IMR-90 (cell line): ENCODE measurements around the gene WDTC1. TPM values are rescaled to one million over a fixed set of nuclear protein-coding genes. Genes with fewer than 3 reads are reported as not detected.

Experiments
- ATAC-seq: fragments of 200-7000 bp; cut with Tn5 transposase; 2 replicates; pipeline ENCODE4 v1.9.1; 2020; ENCODE audit warnings: low read depth, mild to moderate bottlenecking, moderate library complexity
- BruUV-seq: library from RNA; stranded (reverse); fragments of 400-500 nt; replicated peaks from 2 replicates; lab custom pipeline; 2021; lab: Mats Ljungman, UMichigan
- CTCF ChIA-PET: fragments of 300-600 bp; formaldehyde crosslinking; extraction: SDS; loops from one replicate; lab custom pipeline; 2021; ENCODE audit warnings: antibody characterized with exemption; lab: Yijun Ruan, JAX
- POLR2A ChIA-PET: fragments of 300-600 bp; sonication (Branson Sonifier 250); formaldehyde crosslinking; loops from one replicate; lab custom pipeline; 2022; ENCODE audit warnings: antibody characterized with exemption; ENCODE audit not compliant: unreplicated experiment; lab: Charles Lee
- DNase-seq: peaks from one replicate; pipeline ENCODE4 v3.0.0; 2013
- H2AFZ ChIP-seq: replicated peaks from 2 replicates; pipeline ENCODE3; 2013; ENCODE audit warnings: low read length, mild to moderate bottlenecking; ENCODE audit not compliant: poor library complexity
- H2AK5ac ChIP-seq: 2 replicates; pipeline ENCODE4 v1.6.1; 2013; ENCODE audit warnings: low read depth, low read length, inconsistent platforms
- H2AK9ac ChIP-seq: replicated peaks from 2 replicates; pipeline ENCODE3; 2013; ENCODE audit warnings: mild to moderate bottlenecking, low read depth, low read length, moderate library complexity; ENCODE audit not compliant: poor library complexity
- H2BK120ac ChIP-seq: 2 replicates; pipeline ENCODE4 v1.6.1; 2013; ENCODE audit warnings: low read depth, low read length, inconsistent platforms
- H2BK15ac ChIP-seq: 3 replicates; pipeline ENCODE4 v1.6.1; 2013; ENCODE audit warnings: low read depth, low read length, inconsistent platforms
- H2BK20ac ChIP-seq: 2 replicates; pipeline ENCODE4 v1.6.1; 2013; ENCODE audit warnings: low read depth, mild to moderate bottlenecking, inconsistent platforms, low read length, moderate library complexity
- H2BK5ac ChIP-seq: 2 replicates; pipeline ENCODE4 v1.6.1; 2013; ENCODE audit warnings: mild to moderate bottlenecking, low read depth, low read length, inconsistent platforms; ENCODE audit not compliant: poor library complexity, severe bottlenecking
- H3K14ac ChIP-seq: replicated peaks from 2 replicates; pipeline ENCODE4 v1.6.1; 2013; ENCODE audit warnings: low read depth, low read length, inconsistent platforms
- H3K18ac ChIP-seq: 2 replicates; pipeline ENCODE4 v1.6.1; 2013; ENCODE audit warnings: low read depth, low read length, control low read depth
- H3K23ac ChIP-seq: 2 replicates; pipeline ENCODE4 v1.6.1; 2013; ENCODE audit warnings: low read depth, low read length, inconsistent platforms
- H3K27ac ChIP-seq: 2 replicates; pipeline ENCODE4 v1.5.1; 2013; ENCODE audit warnings: mild to moderate bottlenecking, control low read depth, low read length; ENCODE audit not compliant: insufficient read depth
- H3K27me3 ChIP-seq: 2 replicates; pipeline ENCODE4 v1.6.1; 2013; ENCODE audit warnings: low read length; ENCODE audit not compliant: control insufficient read depth, insufficient read depth
- H3K36me3 ChIP-seq: 2 replicates; pipeline ENCODE4 v1.6.1; 2013; ENCODE audit warnings: low read length, mixed read lengths; ENCODE audit not compliant: control insufficient read depth, insufficient read depth
- H3K4ac ChIP-seq: 2 replicates; pipeline ENCODE4 v1.6.1; 2013; ENCODE audit warnings: low read depth, low read length, inconsistent platforms
- H3K4me1 ChIP-seq: 2 replicates; pipeline ENCODE4 v1.6.1; 2013; ENCODE audit warnings: low read length, mixed read lengths; ENCODE audit not compliant: control insufficient read depth, insufficient read depth
- H3K4me2 ChIP-seq: 2 replicates; pipeline ENCODE4 v1.6.1; 2013; ENCODE audit warnings: low read depth, mild to moderate bottlenecking, control low read depth, low read length, moderate library complexity
- H3K4me3 ChIP-seq: 2 replicates; pipeline ENCODE4 v1.5.1; 2013; ENCODE audit warnings: low read depth, mild to moderate bottlenecking, control low read depth, low read length, moderate library complexity; ENCODE audit not compliant: insufficient read depth
- H3K56ac ChIP-seq: 2 replicates; pipeline ENCODE4 v1.6.1; 2013; ENCODE audit warnings: low read length, inconsistent platforms; ENCODE audit not compliant: insufficient read depth; ENCODE audit errors: extremely low read depth
- H3K79me1 ChIP-seq, 2 experiments: 2 replicates each; pipeline ENCODE4 v1.6.1; 2013; ENCODE audit warnings: low read length in 2 of 2, inconsistent platforms in 1 of 2, low read depth in 1 of 2
- H3K9ac ChIP-seq: 2 replicates; pipeline ENCODE4 v1.6.1; 2013; ENCODE audit warnings: low read depth, low read length, control low read depth
- H3K9me1 ChIP-seq: 2 replicates; pipeline ENCODE4 v1.6.1; 2013; ENCODE audit warnings: low read length, inconsistent platforms; ENCODE audit not compliant: insufficient read depth
- H3K9me3 ChIP-seq: 2 replicates; pipeline ENCODE4 v1.6.1; 2013; ENCODE audit warnings: low read length; ENCODE audit not compliant: control insufficient read depth, insufficient read depth
- H4K20me1 ChIP-seq: 2 replicates; pipeline ENCODE4 v1.6.1; 2013; ENCODE audit warnings: low read length, inconsistent platforms; ENCODE audit not compliant: insufficient read depth
- H4K5ac ChIP-seq: 2 replicates; pipeline ENCODE4 v1.6.1; 2013; ENCODE audit warnings: mild to moderate bottlenecking, low read depth, low read length, control low read depth
- H4K8ac ChIP-seq, 2 experiments: 2 replicates each; pipeline ENCODE4 v1.6.1; 2013; ENCODE audit warnings: low read depth in 2 of 2, low read length in 2 of 2, control low read depth in 1 of 2, inconsistent platforms in 1 of 2
- H4K91ac ChIP-seq: 2 replicates; pipeline ENCODE4 v1.6.1; 2013; ENCODE audit warnings: low read depth, low read length, inconsistent platforms; ENCODE audit not compliant: insufficient read depth
- BHLHE40 ChIP-seq: fragments of 150-350 bp; IDR thresholded peaks from 2 replicates; pipeline ENCODE4 v1.6.1; 2016; ENCODE audit warnings: mild to moderate bottlenecking, low read depth, low read length
- CEBPB ChIP-seq: IDR thresholded peaks from 2 replicates; pipeline ENCODE4 v1.6.1; 2012; ENCODE audit warnings: low read depth, low read length, improper control_type of control experiment
- CHD1 ChIP-seq: IDR thresholded peaks from 2 replicates; pipeline ENCODE4 v1.6.1; 2012; ENCODE audit warnings: low read depth, low read length, improper control_type of control experiment
- FOS ChIP-seq: fragments of 150-350 bp; IDR thresholded peaks from 2 replicates; pipeline ENCODE4 v1.6.1; 2016; ENCODE audit warnings: low read depth, low read length
- MAFK ChIP-seq: IDR thresholded peaks from 2 replicates; pipeline ENCODE4 v1.6.1; 2012; ENCODE audit warnings: low read depth, low read length, improper control_type of control experiment
- MAZ ChIP-seq: IDR thresholded peaks from 2 replicates; pipeline ENCODE4 v1.6.1; 2012; ENCODE audit warnings: low read depth, mild to moderate bottlenecking, low read length, improper control_type of control experiment, moderate library complexity, borderline replicate concordance
- NFE2L2 ChIP-seq: fragments of 150-350 bp; IDR thresholded peaks from 2 replicates; pipeline ENCODE4 v1.6.1; 2016; ENCODE audit warnings: low read depth, mild to moderate bottlenecking, low read length
- POLR2A ChIP-seq: IDR thresholded peaks from 2 replicates; pipeline ENCODE4 v1.6.1; 2012; ENCODE audit warnings: mild to moderate bottlenecking, low read depth, low read length
- RAD21 ChIP-seq: IDR thresholded peaks from 2 replicates; pipeline ENCODE4 v1.6.1; 2012; ENCODE audit warnings: low read length, improper control_type of control experiment
- RCOR1 ChIP-seq: IDR thresholded peaks from 2 replicates; pipeline ENCODE4 v1.6.1; 2012; ENCODE audit warnings: mild to moderate bottlenecking, low read length, improper control_type of control experiment; ENCODE audit not compliant: insufficient replicate concordance
- SMC3 ChIP-seq: fragments of 150-350 bp; IDR thresholded peaks from 2 replicates; pipeline ENCODE4 v1.6.1; 2016; ENCODE audit warnings: low read depth, mild to moderate bottlenecking, antibody characterized with exemption, low read length, moderate library complexity
- WGBS, 2 experiments: methylation state at CpG; one replicate each; pipeline versions ENCODE4 v1.1.5 to v1.1.7; 2013; ENCODE audit warnings: missing lambda C conversion rate in 2 of 2; ENCODE audit not compliant: insufficient read length in 1 of 2; ENCODE audit errors: extremely low coverage in 2 of 2; 5-methylcytosine and 5-hydroxymethylcytosine counted together
- dilution Hi-C: fragments of 300-500 bp; cut with HindIII; formaldehyde crosslinking; loops from one replicate; pipeline ENCODE4 v1.14.3; 2018; ENCODE audit warnings: low sequenced_read_pairs; ENCODE audit not compliant: unreplicated experiment
- in situ Hi-C: fragments of 300-500 bp; cut with MboI; formaldehyde crosslinking; loops from 3 replicates; pipeline ENCODE4 v1.14.3; 2019; ENCODE audit warnings: low sequenced_read_pairs, inconsistent platforms, mixed read lengths
- intact Hi-C: fragments of 100-400 bp; cut with micrococcal nuclease; formaldehyde crosslinking; loops from 2 replicates; pipeline ENCODE4 v1.10.0; 2022
- polyA plus RNA-seq, 3 experiments: library from polyadenylated mRNA; depleted of rRNA; stranded (reverse); fragments of >200 nt; gene quantifications; 2 replicates each; pipeline ENCODE4 v1.2.3, GENCODE V29; 2012; ENCODE audit warnings: low replicate concordance in 1 of 3
- total RNA-seq: library from RNA; depleted of rRNA; stranded (reverse); fragments of >200 nt; gene quantifications from 2 replicates; pipeline ENCODE4 v1.2.3, GENCODE V29; 2012
- TF ChIP-seq, protein P1 (sequence below): fragments of 150-350 bp; IDR thresholded peaks from 2 replicates; pipeline ENCODE4 v1.6.1; 2017; ENCODE audit warnings: mild to moderate bottlenecking, antibody characterized with exemption, low read length, low read depth
- TF ChIP-seq, protein P2 (sequence below): fragments of 150-350 bp; IDR thresholded peaks from 2 replicates; pipeline ENCODE4 v1.6.1; 2016; ENCODE audit warnings: low read depth, mild to moderate bottlenecking, low read length, moderate library complexity, borderline replicate concordance
- TF ChIP-seq, protein P3 (sequence below): conservative IDR thresholded peaks from 2 replicates; pipeline ENCODE4 v1.5.1; 2012; ENCODE audit warnings: mild to moderate bottlenecking, low read depth, low read length, improper control_type of control experiment

WDTC1 gene
- total and polyA plus RNA-seq, 2 of the 4 experiments (the other 2 are of a cell fraction) = 9.9 to 15.2 TPM

DNA sequence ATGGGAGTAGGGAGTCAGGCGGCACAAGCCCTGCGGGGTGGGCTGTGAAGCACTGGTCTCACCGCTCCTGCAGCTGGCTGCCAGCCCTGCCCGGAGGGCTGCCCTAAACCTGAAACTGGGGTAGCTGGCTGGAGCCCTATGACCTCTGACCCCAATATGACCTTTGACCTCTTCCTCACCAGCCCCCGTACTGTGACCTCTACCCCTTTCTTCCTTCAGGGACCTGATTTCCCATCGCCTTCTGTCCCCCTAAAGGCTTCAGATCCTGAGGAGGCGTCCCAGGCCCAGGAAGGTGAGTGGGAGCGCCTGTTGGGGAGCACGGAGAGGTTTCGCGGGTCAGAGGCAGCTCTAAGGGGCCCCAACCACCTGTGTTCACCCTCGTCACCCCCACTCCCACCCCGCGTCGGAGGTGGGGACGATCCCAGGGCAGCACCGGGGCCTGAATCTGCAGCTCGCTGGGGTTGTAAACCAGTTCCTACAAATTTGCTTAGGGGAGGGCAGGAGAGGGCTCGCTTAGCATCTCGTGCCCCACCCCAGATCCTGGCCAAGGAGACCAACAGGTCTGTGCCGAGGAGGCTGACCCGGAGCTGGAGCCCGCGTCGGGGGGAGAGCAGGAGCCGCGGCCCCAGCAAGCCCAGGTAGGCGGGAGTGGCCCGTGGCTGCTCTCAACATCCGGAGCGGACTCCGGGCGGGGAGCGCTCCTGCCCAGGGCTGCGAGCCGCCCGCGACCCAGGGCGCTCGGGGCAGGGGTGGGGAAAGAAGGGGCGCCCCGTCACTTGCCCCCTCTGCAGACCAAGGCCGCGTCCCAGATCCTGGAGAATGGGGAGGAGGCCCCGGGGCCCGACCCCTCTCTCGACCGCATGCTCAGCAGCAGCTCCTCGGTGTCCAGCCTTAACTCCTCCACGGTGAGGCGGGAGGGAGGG lies 114.7 kb downstream of the WDTC1 start:
- Histone ChIP-seq H4K20me1 (no peaks in the 10 kb centered on the region), H2AK5ac (no peak overlapping the region; the same call in 1 of the 2 replicates), H4K8ac (peak overlapping the region in 1 of 2 experiments; percentile 72; a peak in 1 of 4 replicates), H3K27ac (no peak overlapping the region), H4K91ac (no peak overlapping the region), H3K4ac (peak overlapping the region; percentile 43; the same call in 1 of the 2 replicates), H3K4me3 (peak overlapping the region; percentile 48), H3K56ac (no peak overlapping the region), H3K36me3 (no peaks in the 10 kb centered on the region; the same call in 1 of the 2 replicates), H2BK120ac (no peak overlapping the region), H3K4me1 (peaks cover 6% of the 10 kb centered on the region; the same call in 1 of the 2 replicates), H3K27me3 (no peaks in the 10 kb centered on the region; the same call in 1 of the 2 replicates), H3K14ac (no peak overlapping the region), H2BK15ac (no peak overlapping the region), H2AK9ac (peak overlapping the region; percentile 89), H3K79me1 (no peaks in the 10 kb centered on the region), H3K9me1 (no peaks in the 10 kb centered on the region; the same call in 1 of the 2 replicates), H3K18ac (no peak overlapping the region), H3K9me3 (no peaks in the 10 kb centered on the region), H2BK5ac (no peak overlapping the region), H3K9ac (no peak overlapping the region), H2AFZ (peak overlapping the region; percentile 95), H3K4me2 (peak overlapping the region; percentile 75), H4K5ac (no peak overlapping the region), H2BK20ac (no peak overlapping the region), H3K23ac (no peak overlapping the region)
- intact Hi-C loops = no loop called here
- 20% methylated on average over 15 of the region's 51 CpGs; no CpG with 5 or more reads in 1 of the 2 experiments for WGBS, 2 experiments
- DNase-seq (no peak), ATAC-seq (peak; percentile 64)
- CTCF ChIA-PET = interaction anchor here (0.6 to 1.0 kb wide), 2 partner anchors 46 to 876 kb away, joined by 3 to 7 read pairs; no protein-coding TSS in a partner anchor
- dilution Hi-C loops = no loop called here
- no TSS peak for BruUV-seq
- in situ Hi-C loops = no loop called here
- POLR2A ChIA-PET = no interaction called here
- TF ChIP-seq CHD1 (no peak), FOS (no peak), NFE2L2 (no peak), MAFK (no peak), BHLHE40 (no peak), CEBPB (no peak), SMC3 (no peak), POLR2A (no peak), RCOR1 (no peak), MAZ (no peak), RAD21 (no peak)
- TF ChIP-seq, protein P1, sequence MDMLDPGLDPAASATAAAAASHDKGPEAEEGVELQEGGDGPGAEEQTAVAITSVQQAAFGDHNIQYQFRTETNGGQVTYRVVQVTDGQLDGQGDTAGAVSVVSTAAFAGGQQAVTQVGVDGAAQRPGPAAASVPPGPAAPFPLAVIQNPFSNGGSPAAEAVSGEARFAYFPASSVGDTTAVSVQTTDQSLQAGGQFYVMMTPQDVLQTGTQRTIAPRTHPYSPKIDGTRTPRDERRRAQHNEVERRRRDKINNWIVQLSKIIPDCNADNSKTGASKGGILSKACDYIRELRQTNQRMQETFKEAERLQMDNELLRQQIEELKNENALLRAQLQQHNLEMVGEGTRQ = no peak
- TF ChIP-seq, protein P2, sequence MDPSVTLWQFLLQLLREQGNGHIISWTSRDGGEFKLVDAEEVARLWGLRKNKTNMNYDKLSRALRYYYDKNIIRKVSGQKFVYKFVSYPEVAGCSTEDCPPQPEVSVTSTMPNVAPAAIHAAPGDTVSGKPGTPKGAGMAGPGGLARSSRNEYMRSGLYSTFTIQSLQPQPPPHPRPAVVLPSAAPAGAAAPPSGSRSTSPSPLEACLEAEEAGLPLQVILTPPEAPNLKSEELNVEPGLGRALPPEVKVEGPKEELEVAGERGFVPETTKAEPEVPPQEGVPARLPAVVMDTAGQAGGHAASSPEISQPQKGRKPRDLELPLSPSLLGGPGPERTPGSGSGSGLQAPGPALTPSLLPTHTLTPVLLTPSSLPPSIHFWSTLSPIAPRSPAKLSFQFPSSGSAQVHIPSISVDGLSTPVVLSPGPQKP = no peak
- TF ChIP-seq, protein P3, sequence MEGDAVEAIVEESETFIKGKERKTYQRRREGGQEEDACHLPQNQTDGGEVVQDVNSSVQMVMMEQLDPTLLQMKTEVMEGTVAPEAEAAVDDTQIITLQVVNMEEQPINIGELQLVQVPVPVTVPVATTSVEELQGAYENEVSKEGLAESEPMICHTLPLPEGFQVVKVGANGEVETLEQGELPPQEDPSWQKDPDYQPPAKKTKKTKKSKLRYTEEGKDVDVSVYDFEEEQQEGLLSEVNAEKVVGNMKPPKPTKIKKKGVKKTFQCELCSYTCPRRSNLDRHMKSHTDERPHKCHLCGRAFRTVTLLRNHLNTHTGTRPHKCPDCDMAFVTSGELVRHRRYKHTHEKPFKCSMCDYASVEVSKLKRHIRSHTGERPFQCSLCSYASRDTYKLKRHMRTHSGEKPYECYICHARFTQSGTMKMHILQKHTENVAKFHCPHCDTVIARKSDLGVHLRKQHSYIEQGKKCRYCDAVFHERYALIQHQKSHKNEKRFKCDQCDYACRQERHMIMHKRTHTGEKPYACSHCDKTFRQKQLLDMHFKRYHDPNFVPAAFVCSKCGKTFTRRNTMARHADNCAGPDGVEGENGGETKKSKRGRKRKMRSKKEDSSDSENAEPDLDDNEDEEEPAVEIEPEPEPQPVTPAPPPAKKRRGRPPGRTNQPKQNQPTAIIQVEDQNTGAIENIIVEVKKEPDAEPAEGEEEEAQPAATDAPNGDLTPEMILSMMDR = no peak
